Measurements from ENCODE around the gene KLHDC4.
"Not testable (repeated sequence)": the region's sequence is repeated elsewhere in the genome, so short reads cannot be mapped to it uniquely, and the experiment has no call there.

Gene KLHDC4

GRCh38 chr16:87787451-87788091, 21.8 kb upstream of the KLHDC4 start:
- not testable (repeated sequence) for DNase-seq

GRCh38 chr16:87784812-87785211, 19.0 kb upstream of the KLHDC4 start:
- peak; percentile 75 for DNase-seq

- no peak for DNase-seq
These were observed 16.2 kb upstream of the KLHDC4 start for GRCh38 chr16:87782033-87782432.

GRCh38 chr16:87780385-87780989, 14.7 kb upstream of the KLHDC4 start:
- DNase-seq = peak; percentile 78

GRCh38 chr16:87778830-87779579, 13.2 kb upstream of the KLHDC4 start:
- DNase-seq = peak; percentile 95

GRCh38 chr16:87778476-87778829, 12.7 kb upstream of the KLHDC4 start:
- DNase-seq = no peak

- DNase-seq = not testable (repeated sequence)
These were observed 8.1 kb upstream of the KLHDC4 start for GRCh38 chr16:87773836-87774235.

GRCh38 chr16:87767456-87767855, 1.7 kb upstream of the KLHDC4 start:
- not testable (repeated sequence) for DNase-seq

- no peak for DNase-seq
These were observed 655 bp upstream of the KLHDC4 start for GRCh38 chr16:87766485-87766797.

GRCh38 chr16:87765473-87765775, 362 bp downstream of the KLHDC4 start:
- DNase-seq = peak; percentile 21

- no peak for DNase-seq
These were observed 950 bp downstream of the KLHDC4 start for GRCh38 chr16:87764600-87765472.

- no peak for DNase-seq
These were observed 3.2 kb downstream of the KLHDC4 start for GRCh38 chr16:87762620-87763019.

GRCh38 chr16:87762071-87762571, 3.7 kb downstream of the KLHDC4 start:
- DNase-seq = no peak

GRCh38 chr16:87761060-87761459, 4.7 kb downstream of the KLHDC4 start:
- DNase-seq = no peak

GRCh38 chr16:87757841-87758426, 7.9 kb downstream of the KLHDC4 start:
- peak; percentile 50 for DNase-seq

GRCh38 chr16:87754535-87754934, 11.3 kb downstream of the KLHDC4 start:
- DNase-seq = no peak

GRCh38 chr16:87747626-87748414, 18.0 kb downstream of the KLHDC4 start:
- DNase-seq = no peak

- no peak for DNase-seq
These were observed 19.6 kb downstream of the KLHDC4 start for GRCh38 chr16:87746178-87746577.

- DNase-seq = no peak
These were observed 20.9 kb downstream of the KLHDC4 start for GRCh38 chr16:87744750-87745514.

- no peak for DNase-seq
These were observed 22.9 kb downstream of the KLHDC4 start for GRCh38 chr16:87742781-87743490.

All from EL (cell line).